Fibroblast of peridontal ligament (primary cell): ENCODE results near the gene PAPSS2.
"Not testable (repeated sequence)": the region's sequence is repeated elsewhere in the genome, so short reads cannot be mapped to it uniquely, and the experiment has no call there.

ENCODE experiments used
- DNase-seq: peaks from one replicate; pipeline ENCODE4 v3.0.0-alpha.2; 2010; ENCODE audit errors: extremely low read depth

PAPSS2 gene

GRCh38 chr10:87659571-87660483 lies at the start of gene PAPSS2:
Gene PAPSS2 (plus strand): TSS chr10:87659878. CDS start chr10:87659982, 104 bp downstream.
- peak; percentile 65 for DNase-seq

- not testable (repeated sequence) for DNase-seq
Measured at GRCh38 chr10:87611341-87611740, 48.3 kb upstream of the PAPSS2 start.

GRCh38 chr10:87612115-87612514 lies 47.6 kb upstream of the PAPSS2 start:
- no peak for DNase-seq

- DNase-seq, result peak; percentile 88
Measured at GRCh38 chr10:87613751-87614150, 45.9 kb upstream of the PAPSS2 start.

GRCh38 chr10:87615856-87616255 lies 43.8 kb upstream of the PAPSS2 start:
- no peak for DNase-seq

- no peak for DNase-seq
Measured at GRCh38 chr10:87617503-87617902, 42.2 kb upstream of the PAPSS2 start.

GRCh38 chr10:87618566-87619423 lies 40.9 kb upstream of the PAPSS2 start:
- DNase-seq, result no peak

- DNase-seq, result peak; percentile 76
Measured at GRCh38 chr10:87619705-87620104, 40.0 kb upstream of the PAPSS2 start.

GRCh38 chr10:87621440-87621839 lies 38.2 kb upstream of the PAPSS2 start:
- DNase-seq, result not testable (repeated sequence)

- no peak for DNase-seq
Measured at GRCh38 chr10:87622314-87623004, 37.2 kb upstream of the PAPSS2 start.

- DNase-seq, result no peak
Measured at GRCh38 chr10:87623191-87623590, 36.5 kb upstream of the PAPSS2 start.

GRCh38 chr10:87625661-87626060 lies 34.0 kb upstream of the PAPSS2 start:
- no peak for DNase-seq

GRCh38 chr10:87626422-87626892 lies 33.2 kb upstream of the PAPSS2 start:
- no peak for DNase-seq

- no peak for DNase-seq
Measured at GRCh38 chr10:87630171-87630570, 29.5 kb upstream of the PAPSS2 start.

GRCh38 chr10:87632454-87632853 lies 27.2 kb upstream of the PAPSS2 start:
- no peak for DNase-seq

- no peak for DNase-seq
Measured at GRCh38 chr10:87634311-87634710, 25.4 kb upstream of the PAPSS2 start.

- peak; percentile 74 for DNase-seq
Measured at GRCh38 chr10:87635498-87636312, 24.0 kb upstream of the PAPSS2 start.

- DNase-seq, result no peak
Measured at GRCh38 chr10:87636313-87636915, 23.3 kb upstream of the PAPSS2 start.

GRCh38 chr10:87639493-87639892 lies 20.2 kb upstream of the PAPSS2 start:
- DNase-seq, result no peak

- peak; percentile 35 for DNase-seq
Measured at GRCh38 chr10:87640043-87640442, 19.6 kb upstream of the PAPSS2 start.

GRCh38 chr10:87642486-87642885 lies 17.2 kb upstream of the PAPSS2 start:
- no peak for DNase-seq
